ENCODE measurements around the gene DNAJC27.

- TF ChIP-seq CTCF (conservative IDR thresholded peaks at IDR 0.05; ENCODE audit: low read depth, low read length) = no peak
- TF ChIP-seq EZH2 (IDR thresholded peaks at IDR 0.05; ENCODE audit: low read length, unreplicated experiment) = no peak
These were observed 51.5 kb downstream of the DNAJC27 start, which contains the start of gene ADCY3 for GRCh38 chr2:24920098-24920808.

All from PC-3 (cell line).